ENCODE data around the gene KRT15. TPM values are rescaled to one million over a fixed set of nuclear protein-coding genes. Genes with fewer than 3 reads are reported as not detected.

Gene KRT15
- polyA plus RNA-seq, 1 of the 3 experiments (the other 2 are of a cell fraction) = 16.9 TPM

DNA sequence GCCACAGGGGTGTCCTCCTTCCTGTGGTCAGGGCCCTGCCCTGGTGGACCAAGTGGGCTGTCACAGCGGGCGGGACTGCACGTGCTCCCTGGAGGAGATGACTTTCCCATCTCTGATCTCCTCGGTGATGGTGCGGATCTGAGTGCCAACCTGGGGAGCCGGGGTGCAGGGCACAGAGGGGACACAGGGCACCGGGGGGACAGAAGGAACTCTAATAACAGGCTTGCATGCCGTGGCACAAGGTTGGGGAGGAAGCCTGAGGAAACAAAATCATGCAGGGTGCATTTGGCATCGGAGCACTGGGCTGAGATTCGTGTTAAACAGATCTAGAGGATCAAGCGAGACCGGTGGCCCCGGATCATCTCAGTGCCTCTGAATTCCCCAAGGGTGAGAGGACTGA, 32.4 kb downstream of the KRT15 start:
- POLR2A ChIA-PET = no interaction called here
- no peak overlapping the region for H2AFZ ChIP-seq (ENCODE audit: low read depth)
- H3K36me3 ChIP-seq (replicated peaks in 1 of 2; ENCODE audit: control insufficient read depth in 1 of 2, insufficient read depth in 2 of 2, low read length in 1 of 2) = no peaks in the 10 kb centered on the region
- CTCF ChIA-PET = interaction anchor here (1.3 to 3.9 kb wide), 3 partner anchors 12 to 63 kb away, joined by 3 to 23 read pairs (median 3); partner anchors contain the start of gene KRT32
- H3K9me2 ChIP-seq = no peaks in the 10 kb centered on the region
- no peak overlapping the region for H3K9ac ChIP-seq
- H3F3A ChIP-seq (replicated peaks; ENCODE audit: insufficient read depth) = no peaks in the 10 kb centered on the region
- H3K9me3 ChIP-seq = no peaks in the 10 kb centered on the region
- H3K4me3 ChIP-seq (ENCODE audit: low read depth in 2 of 2, low read length in 1 of 2) = no peak overlapping the region
- no peak overlapping the region for H3K27ac ChIP-seq (ENCODE audit: low read depth in 2 of 2, low read length in 1 of 2)
- 80% methylated on average over 13 of the region's 13 CpGs for WGBS (ENCODE audit: low lambda C conversion rate)
- H3K4me1 ChIP-seq (ENCODE audit: control insufficient read depth in 1 of 2, insufficient read depth in 2 of 2, low read depth in 1 of 2, low read length in 1 of 2) = peaks cover 0 to 14% of the 10 kb centered on the region in 2 experiments; a peak in 1 of 4 replicates
- H3K79me2 ChIP-seq (ENCODE audit: insufficient read depth) = no peaks in the 10 kb centered on the region
- TF ChIP-seq ELF1 (IDR thresholded peaks at IDR 0.05) (no peak), YY1 (IDR thresholded peaks at IDR 0.05; ENCODE audit: low read depth) (no peak), EZH2phosphoT487 (IDR thresholded peaks at IDR 0.05; ENCODE audit: borderline replicate concordance, low read depth) (no peak), POLR2AphosphoS5 (IDR thresholded peaks at IDR 0.05; ENCODE audit: low read depth, low read length) (no peak), EP300 (IDR thresholded peaks at IDR 0.05; ENCODE audit: borderline replicate concordance in 1 of 2, low read depth in 1 of 2, low read length in 1 of 2) (no peak), TEAD4 (IDR thresholded peaks at IDR 0.05; ENCODE audit: borderline replicate concordance, insufficient read depth) (no peak), NRF1 (IDR thresholded peaks at IDR 0.05; ENCODE audit: low read depth, low read length) (no peak), FOXJ3 (CRISPR knock-in tag; IDR thresholded peaks at IDR 0.05) (no peak), FOSL2 (IDR thresholded peaks at IDR 0.05; ENCODE audit: borderline replicate concordance, low read depth) (no peak), TCF12 (IDR thresholded peaks at IDR 0.05) (no peak), MEF2A (IDR thresholded peaks at IDR 0.05; ENCODE audit: borderline replicate concordance, low read depth) (no peak)
- TF ChIP-seq, protein P1, sequence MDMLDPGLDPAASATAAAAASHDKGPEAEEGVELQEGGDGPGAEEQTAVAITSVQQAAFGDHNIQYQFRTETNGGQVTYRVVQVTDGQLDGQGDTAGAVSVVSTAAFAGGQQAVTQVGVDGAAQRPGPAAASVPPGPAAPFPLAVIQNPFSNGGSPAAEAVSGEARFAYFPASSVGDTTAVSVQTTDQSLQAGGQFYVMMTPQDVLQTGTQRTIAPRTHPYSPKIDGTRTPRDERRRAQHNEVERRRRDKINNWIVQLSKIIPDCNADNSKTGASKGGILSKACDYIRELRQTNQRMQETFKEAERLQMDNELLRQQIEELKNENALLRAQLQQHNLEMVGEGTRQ (IDR thresholded peaks at IDR 0.05; ENCODE audit: borderline replicate concordance, low read depth, low read length) = no peak
- TF ChIP-seq, protein P2, sequence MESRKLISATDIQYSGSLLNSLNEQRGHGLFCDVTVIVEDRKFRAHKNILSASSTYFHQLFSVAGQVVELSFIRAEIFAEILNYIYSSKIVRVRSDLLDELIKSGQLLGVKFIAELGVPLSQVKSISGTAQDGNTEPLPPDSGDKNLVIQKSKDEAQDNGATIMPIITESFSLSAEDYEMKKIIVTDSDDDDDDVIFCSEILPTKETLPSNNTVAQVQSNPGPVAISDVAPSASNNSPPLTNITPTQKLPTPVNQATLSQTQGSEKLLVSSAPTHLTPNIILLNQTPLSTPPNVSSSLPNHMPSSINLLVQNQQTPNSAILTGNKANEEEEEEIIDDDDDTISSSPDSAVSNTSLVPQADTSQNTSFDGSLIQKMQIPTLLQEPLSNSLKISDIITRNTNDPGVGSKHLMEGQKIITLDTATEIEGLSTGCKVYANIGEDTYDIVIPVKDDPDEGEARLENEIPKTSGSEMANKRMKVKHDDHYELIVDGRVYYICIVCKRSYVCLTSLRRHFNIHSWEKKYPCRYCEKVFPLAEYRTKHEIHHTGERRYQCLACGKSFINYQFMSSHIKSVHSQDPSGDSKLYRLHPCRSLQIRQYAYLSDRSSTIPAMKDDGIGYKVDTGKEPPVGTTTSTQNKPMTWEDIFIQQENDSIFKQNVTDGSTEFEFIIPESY (IDR thresholded peaks at IDR 0.05; ENCODE audit: borderline replicate concordance, low read depth) = no peak
- TF ChIP-seq, protein P3, sequence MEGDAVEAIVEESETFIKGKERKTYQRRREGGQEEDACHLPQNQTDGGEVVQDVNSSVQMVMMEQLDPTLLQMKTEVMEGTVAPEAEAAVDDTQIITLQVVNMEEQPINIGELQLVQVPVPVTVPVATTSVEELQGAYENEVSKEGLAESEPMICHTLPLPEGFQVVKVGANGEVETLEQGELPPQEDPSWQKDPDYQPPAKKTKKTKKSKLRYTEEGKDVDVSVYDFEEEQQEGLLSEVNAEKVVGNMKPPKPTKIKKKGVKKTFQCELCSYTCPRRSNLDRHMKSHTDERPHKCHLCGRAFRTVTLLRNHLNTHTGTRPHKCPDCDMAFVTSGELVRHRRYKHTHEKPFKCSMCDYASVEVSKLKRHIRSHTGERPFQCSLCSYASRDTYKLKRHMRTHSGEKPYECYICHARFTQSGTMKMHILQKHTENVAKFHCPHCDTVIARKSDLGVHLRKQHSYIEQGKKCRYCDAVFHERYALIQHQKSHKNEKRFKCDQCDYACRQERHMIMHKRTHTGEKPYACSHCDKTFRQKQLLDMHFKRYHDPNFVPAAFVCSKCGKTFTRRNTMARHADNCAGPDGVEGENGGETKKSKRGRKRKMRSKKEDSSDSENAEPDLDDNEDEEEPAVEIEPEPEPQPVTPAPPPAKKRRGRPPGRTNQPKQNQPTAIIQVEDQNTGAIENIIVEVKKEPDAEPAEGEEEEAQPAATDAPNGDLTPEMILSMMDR (IDR thresholded peaks at IDR 0.05) = no peak
- TF ChIP-seq, protein P4, sequence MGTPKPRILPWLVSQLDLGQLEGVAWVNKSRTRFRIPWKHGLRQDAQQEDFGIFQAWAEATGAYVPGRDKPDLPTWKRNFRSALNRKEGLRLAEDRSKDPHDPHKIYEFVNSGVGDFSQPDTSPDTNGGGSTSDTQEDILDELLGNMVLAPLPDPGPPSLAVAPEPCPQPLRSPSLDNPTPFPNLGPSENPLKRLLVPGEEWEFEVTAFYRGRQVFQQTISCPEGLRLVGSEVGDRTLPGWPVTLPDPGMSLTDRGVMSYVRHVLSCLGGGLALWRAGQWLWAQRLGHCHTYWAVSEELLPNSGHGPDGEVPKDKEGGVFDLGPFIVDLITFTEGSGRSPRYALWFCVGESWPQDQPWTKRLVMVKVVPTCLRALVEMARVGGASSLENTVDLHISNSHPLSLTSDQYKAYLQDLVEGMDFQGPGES (IDR thresholded peaks at IDR 0.05; ENCODE audit: low read depth, low read length) = no peak
- TF ChIP-seq, protein P5, sequence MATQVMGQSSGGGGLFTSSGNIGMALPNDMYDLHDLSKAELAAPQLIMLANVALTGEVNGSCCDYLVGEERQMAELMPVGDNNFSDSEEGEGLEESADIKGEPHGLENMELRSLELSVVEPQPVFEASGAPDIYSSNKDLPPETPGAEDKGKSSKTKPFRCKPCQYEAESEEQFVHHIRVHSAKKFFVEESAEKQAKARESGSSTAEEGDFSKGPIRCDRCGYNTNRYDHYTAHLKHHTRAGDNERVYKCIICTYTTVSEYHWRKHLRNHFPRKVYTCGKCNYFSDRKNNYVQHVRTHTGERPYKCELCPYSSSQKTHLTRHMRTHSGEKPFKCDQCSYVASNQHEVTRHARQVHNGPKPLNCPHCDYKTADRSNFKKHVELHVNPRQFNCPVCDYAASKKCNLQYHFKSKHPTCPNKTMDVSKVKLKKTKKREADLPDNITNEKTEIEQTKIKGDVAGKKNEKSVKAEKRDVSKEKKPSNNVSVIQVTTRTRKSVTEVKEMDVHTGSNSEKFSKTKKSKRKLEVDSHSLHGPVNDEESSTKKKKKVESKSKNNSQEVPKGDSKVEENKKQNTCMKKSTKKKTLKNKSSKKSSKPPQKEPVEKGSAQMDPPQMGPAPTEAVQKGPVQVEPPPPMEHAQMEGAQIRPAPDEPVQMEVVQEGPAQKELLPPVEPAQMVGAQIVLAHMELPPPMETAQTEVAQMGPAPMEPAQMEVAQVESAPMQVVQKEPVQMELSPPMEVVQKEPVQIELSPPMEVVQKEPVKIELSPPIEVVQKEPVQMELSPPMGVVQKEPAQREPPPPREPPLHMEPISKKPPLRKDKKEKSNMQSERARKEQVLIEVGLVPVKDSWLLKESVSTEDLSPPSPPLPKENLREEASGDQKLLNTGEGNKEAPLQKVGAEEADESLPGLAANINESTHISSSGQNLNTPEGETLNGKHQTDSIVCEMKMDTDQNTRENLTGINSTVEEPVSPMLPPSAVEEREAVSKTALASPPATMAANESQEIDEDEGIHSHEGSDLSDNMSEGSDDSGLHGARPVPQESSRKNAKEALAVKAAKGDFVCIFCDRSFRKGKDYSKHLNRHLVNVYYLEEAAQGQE (IDR thresholded peaks at IDR 0.05; ENCODE audit: low read depth, low read length) = no peak
- TF ChIP-seq, protein P6, sequence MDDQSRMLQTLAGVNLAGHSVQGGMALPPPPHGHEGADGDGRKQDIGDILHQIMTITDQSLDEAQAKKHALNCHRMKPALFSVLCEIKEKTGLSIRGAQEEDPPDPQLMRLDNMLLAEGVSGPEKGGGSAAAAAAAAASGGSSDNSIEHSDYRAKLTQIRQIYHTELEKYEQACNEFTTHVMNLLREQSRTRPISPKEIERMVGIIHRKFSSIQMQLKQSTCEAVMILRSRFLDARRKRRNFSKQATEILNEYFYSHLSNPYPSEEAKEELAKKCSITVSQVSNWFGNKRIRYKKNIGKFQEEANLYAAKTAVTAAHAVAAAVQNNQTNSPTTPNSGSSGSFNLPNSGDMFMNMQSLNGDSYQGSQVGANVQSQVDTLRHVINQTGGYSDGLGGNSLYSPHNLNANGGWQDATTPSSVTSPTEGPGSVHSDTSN (IDR thresholded peaks at IDR 0.05) = no peak
- H3K27me3 ChIP-seq (ENCODE audit: insufficient read depth) = no peaks in the 10 kb centered on the region
- no peaks in the 10 kb centered on the region for H4K20me1 ChIP-seq (ENCODE audit: insufficient read depth)
- no peak for DNase-seq
- no peak overlapping the region for H3K4me2 ChIP-seq

All from SK-N-SH (cell line).